MM.1S (cell line): ENCODE data around the gene EBLN2.

Source experiments
- DNase-seq: peaks from one replicate; pipeline ENCODE4 v3.0.0-alpha.2; 2015
- H2AFZ ChIP-seq: fragments of 300-600 bp; sonication (generic); 2 replicates; pipeline ENCODE4 v1.6.0; 2016; ENCODE audit warnings: antibody characterized with exemption, low read length
- H3F3A ChIP-seq: fragments of 300-600 bp; sonication (generic); 2 replicates; pipeline ENCODE4 v1.6.1; 2016; ENCODE audit warnings: mild to moderate bottlenecking, antibody characterized with exemption, low read length, moderate library complexity, mixed read lengths; ENCODE audit not compliant: insufficient read depth
- H3K27ac ChIP-seq: fragments of 300-600 bp; sonication (generic); 2 replicates; pipeline ENCODE4 v1.5.1; 2016; ENCODE audit warnings: mild to moderate bottlenecking, low read length
- H3K27me3 ChIP-seq: fragments of 300-600 bp; sonication (generic); replicated peaks from 2 replicates; pipeline ENCODE4 v1.6.0; 2016; ENCODE audit warnings: low read length; ENCODE audit not compliant: insufficient read depth
- H3K36me3 ChIP-seq: fragments of 300-600 bp; sonication (generic); replicated peaks from 2 replicates; pipeline ENCODE4 v1.6.1; 2016; ENCODE audit warnings: mild to moderate bottlenecking, low read length, mixed read lengths; ENCODE audit not compliant: insufficient read depth
- H3K4me1 ChIP-seq: fragments of 300-600 bp; sonication (generic); 2 replicates; pipeline ENCODE4 v1.6.1; 2016; ENCODE audit warnings: low read length, mixed read lengths
- H3K4me2 ChIP-seq: fragments of 300-600 bp; sonication (generic); 2 replicates; pipeline ENCODE4 v1.6.0; 2016; ENCODE audit warnings: low read depth, low read length
- H3K4me3 ChIP-seq: fragments of 300-600 bp; sonication (generic); 2 replicates; pipeline ENCODE4 v1.5.1; 2016; ENCODE audit warnings: low read length, mixed read lengths
- H3K79me2 ChIP-seq: fragments of 300-600 bp; sonication (generic); 2 replicates; pipeline ENCODE4 v1.6.1; 2016; ENCODE audit warnings: mixed run types, low read length, mixed read lengths
- H3K9ac ChIP-seq: fragments of 300-600 bp; sonication (generic); 2 replicates; pipeline ENCODE4 v1.6.1; 2016; ENCODE audit warnings: low read length, mixed read lengths
- H3K9me2 ChIP-seq: fragments of 300-600 bp; sonication (generic); replicated peaks from 2 replicates; pipeline ENCODE4 v1.6.1; 2016; ENCODE audit warnings: mild to moderate bottlenecking, low read length, mixed read lengths; ENCODE audit not compliant: insufficient read depth
- H3K9me3 ChIP-seq: fragments of 300-600 bp; sonication (generic); replicated peaks from 2 replicates; pipeline ENCODE4 v1.6.1; 2016; ENCODE audit warnings: mild to moderate bottlenecking, low read length, mixed read lengths; ENCODE audit not compliant: insufficient read depth
- H4K20me1 ChIP-seq: fragments of 300-600 bp; sonication (generic); 2 replicates; pipeline ENCODE4 v1.6.1; 2016; ENCODE audit warnings: mild to moderate bottlenecking, low read length, moderate library complexity, mixed read lengths; ENCODE audit not compliant: insufficient read depth
- CTCF ChIP-seq: fragments of 300-600 bp; sonication (generic); IDR thresholded peaks from 2 replicates; pipeline ENCODE4 v1.5.1; 2016; ENCODE audit warnings: antibody characterized with exemption, low read length, mixed read lengths
- EZH2 ChIP-seq: fragments of 300-600 bp; sonication (generic); optimal IDR thresholded peaks from 2 replicates; pipeline ENCODE3; 2017; ENCODE audit warnings: low read depth, mild to moderate bottlenecking, antibody characterized with exemption, low read length, mixed read lengths
- EZH2phosphoT487 ChIP-seq: fragments of 300-600 bp; sonication (generic); IDR thresholded peaks from 2 replicates; pipeline ENCODE4 v1.6.1; 2018; ENCODE audit warnings: antibody characterized with exemption, low read length

Gene EBLN2

GRCh38 chr3:73043414-73043813, 18.0 kb upstream of the EBLN2 start:
- H3K9me3 ChIP-seq = no peaks in the 10 kb centered on the region
- no peak for DNase-seq
- peaks cover 100% of the 10 kb centered on the region for H3K79me2 ChIP-seq
- peaks cover 21% of the 10 kb centered on the region for H3K4me1 ChIP-seq
- H3K4me3 ChIP-seq = no peak overlapping the region
- no peak overlapping the region for H3K9ac ChIP-seq
- no peaks in the 10 kb centered on the region for H3K9me2 ChIP-seq
- H3K27me3 ChIP-seq = no peaks in the 10 kb centered on the region
- H3F3A ChIP-seq = peaks cover 6% of the 10 kb centered on the region
- H3K4me2 ChIP-seq = no peak overlapping the region
- H4K20me1 ChIP-seq = peaks cover 54% of the 10 kb centered on the region
- H3K36me3 ChIP-seq = no peaks in the 10 kb centered on the region; the same call in 1 of the 2 replicates
- no peak overlapping the region for H3K27ac ChIP-seq
- no peak for TF ChIP-seq CTCF
- no peak overlapping the region for H2AFZ ChIP-seq

DNA sequence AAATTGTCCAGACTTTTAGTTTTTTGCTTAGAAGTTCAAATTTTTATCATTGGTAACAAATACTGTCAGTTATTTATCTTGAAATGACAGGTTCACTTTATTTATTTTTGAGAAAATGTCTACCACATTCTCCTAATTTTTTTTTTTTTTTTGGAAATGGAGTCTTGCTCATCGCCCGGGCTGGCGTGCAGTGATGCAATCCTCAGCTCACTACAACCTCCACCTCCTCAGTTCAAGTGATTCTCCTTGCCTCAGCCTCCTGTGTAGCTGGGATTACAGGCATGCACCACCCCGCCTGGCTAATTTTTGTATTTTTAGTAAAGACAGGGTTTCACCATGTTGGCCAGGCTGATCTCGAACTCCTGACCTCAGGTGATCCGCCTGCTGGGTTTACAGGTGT, 16.1 kb upstream of the EBLN2 start:
- no peak overlapping the region for H3K4me3 ChIP-seq
- H2AFZ ChIP-seq = no peak overlapping the region
- H3K27me3 ChIP-seq = no peaks in the 10 kb centered on the region
- TF ChIP-seq CTCF (no peak), EZH2phosphoT487 (no peak), EZH2 (no peak)
- H3K4me2 ChIP-seq = no peak overlapping the region
- H3K27ac ChIP-seq = no peak overlapping the region
- H3K9ac ChIP-seq = no peak overlapping the region
- peaks cover 97% of the 10 kb centered on the region for H3K79me2 ChIP-seq
- no peaks in the 10 kb centered on the region for H3K9me2 ChIP-seq
- no peaks in the 10 kb centered on the region for H3F3A ChIP-seq
- peaks cover 51% of the 10 kb centered on the region for H4K20me1 ChIP-seq
- no peak for DNase-seq
- no peaks in the 10 kb centered on the region; the same call in 1 of the 2 replicates for H3K36me3 ChIP-seq
- H3K9me3 ChIP-seq = no peaks in the 10 kb centered on the region
- peaks cover 14% of the 10 kb centered on the region for H3K4me1 ChIP-seq

DNA sequence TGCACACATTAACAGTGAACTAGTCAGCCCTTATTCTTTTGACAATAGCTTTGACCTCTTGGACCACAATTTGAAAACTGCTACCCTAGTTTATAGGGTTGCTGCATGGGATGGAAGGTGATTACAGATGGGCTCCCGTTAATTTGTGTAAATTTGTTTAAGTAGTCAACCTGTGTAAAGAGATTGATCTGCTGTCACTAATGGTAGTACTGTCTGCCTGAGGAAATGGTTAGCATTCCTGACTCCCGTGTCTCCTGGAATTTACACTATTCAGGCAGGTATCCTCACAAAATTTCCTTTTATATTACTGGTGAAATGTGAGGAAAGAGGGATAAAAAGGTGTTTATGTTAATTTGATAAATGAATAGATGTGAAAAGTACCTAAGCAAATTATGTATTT, 15.3 kb upstream of the EBLN2 start:
- no peak overlapping the region for H2AFZ ChIP-seq
- no peak overlapping the region for H3K27ac ChIP-seq
- TF ChIP-seq EZH2phosphoT487 (no peak), CTCF (no peak), EZH2 (no peak)
- H3K4me3 ChIP-seq = no peak overlapping the region
- no peak overlapping the region for H3K4me2 ChIP-seq
- H3F3A ChIP-seq = no peaks in the 10 kb centered on the region
- H3K9me3 ChIP-seq = no peaks in the 10 kb centered on the region
- peaks cover 46% of the 10 kb centered on the region for H4K20me1 ChIP-seq
- H3K9ac ChIP-seq = no peak overlapping the region
- H3K27me3 ChIP-seq = no peaks in the 10 kb centered on the region
- no peaks in the 10 kb centered on the region for H3K9me2 ChIP-seq
- DNase-seq = no peak
- H3K4me1 ChIP-seq = peaks cover 14% of the 10 kb centered on the region
- peaks cover 97% of the 10 kb centered on the region for H3K79me2 ChIP-seq
- H3K36me3 ChIP-seq = no peaks in the 10 kb centered on the region; the same call in 1 of the 2 replicates
